ENCODE measurements around the gene LIPG. TPM values are rescaled to one million over a fixed set of nuclear protein-coding genes. Genes with fewer than 3 reads are reported as not detected.
A peak's percentile ranks its signal among the peaks of the same experiment; 100 is the strongest.
"Not testable (repeated sequence)": the region's sequence is repeated elsewhere in the genome, so short reads cannot be mapped to it uniquely, and the experiment has no call there.

Gene LIPG
- total RNA-seq, 1 donor from 2014 or later: 5.8 TPM

DNA sequence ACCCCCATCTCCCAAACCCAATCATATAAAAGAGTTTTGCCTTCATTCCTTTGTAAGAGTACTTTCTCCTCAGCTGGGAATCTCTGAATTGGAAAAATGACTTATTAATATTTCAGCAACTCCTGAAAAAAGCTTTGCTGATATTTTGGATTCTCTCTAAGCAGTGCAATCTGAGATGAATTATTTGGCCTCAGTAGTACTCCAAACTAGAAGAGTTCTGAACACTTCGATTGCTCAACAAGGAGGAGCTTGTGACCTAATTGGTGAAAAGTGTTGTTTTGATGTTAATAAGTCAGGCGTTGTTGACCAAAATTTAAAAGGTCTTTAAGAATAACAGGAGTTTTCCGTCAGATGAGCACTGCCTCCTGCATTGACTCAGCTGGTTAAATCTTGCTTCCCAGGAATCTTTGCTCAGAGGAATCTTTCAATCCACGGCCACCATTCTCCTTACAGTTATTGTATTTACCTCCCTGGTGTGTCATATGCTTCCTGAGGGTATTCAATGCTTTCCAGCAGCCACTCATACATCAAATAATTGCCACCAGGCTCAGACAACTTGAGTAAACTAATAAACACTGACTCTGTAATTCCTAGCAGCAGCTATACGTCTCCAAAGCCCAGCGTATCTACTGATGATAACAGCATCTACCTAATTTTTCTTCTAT lies 24.5 kb upstream of the LIPG start:
- intact Hi-C loops (cut with DNase I): no loop called here
- DNase-seq (ENCODE audit: low spot score) (no peak), ATAC-seq (no peak)

DNA sequence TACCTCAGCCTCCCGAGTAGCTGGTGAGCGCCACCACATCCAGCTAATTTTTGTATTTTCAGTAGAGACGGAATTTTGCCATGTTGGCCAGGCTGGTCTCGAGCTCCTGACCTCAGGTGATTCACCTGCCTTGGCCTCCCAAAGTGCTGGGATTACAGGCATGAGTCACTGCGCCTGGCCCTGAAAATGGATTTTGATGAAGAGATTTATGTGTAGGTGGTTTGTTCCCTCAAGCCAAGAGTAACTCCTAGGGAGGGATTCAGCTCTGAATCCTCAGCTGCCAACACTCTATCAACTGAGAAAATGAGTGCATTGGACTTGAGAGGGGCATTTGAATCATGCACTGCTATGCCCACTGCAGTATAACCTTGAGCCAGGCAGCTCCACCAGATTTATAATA lies 17.5 kb upstream of the LIPG start:
- intact Hi-C loops (cut with DNase I): no loop called here
- DNase-seq (ENCODE audit: low spot score): no peak
- ATAC-seq: no peak

DNA sequence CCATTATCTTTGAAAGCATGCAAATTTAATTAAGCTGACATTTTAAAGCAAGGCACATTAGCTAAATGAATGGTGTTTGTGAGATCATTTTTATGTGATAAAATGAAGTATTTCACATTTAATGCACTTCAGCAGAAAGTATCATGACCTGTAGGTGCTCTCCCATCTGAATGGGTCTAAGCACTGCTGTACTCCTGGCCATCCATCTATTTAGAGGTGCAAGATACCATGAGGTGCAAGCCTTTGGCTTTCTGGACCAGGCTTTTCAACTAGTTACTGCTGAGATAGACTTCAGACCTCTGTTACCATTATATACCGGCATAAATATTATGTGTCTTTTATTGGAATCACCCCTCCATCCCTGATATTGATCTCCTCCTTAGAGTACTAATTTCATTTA lies 15.6 kb upstream of the LIPG start:
- DNase-seq (ENCODE audit: low spot score): no peak
- ATAC-seq: no peak
- intact Hi-C loops (cut with DNase I): no loop called here

DNA sequence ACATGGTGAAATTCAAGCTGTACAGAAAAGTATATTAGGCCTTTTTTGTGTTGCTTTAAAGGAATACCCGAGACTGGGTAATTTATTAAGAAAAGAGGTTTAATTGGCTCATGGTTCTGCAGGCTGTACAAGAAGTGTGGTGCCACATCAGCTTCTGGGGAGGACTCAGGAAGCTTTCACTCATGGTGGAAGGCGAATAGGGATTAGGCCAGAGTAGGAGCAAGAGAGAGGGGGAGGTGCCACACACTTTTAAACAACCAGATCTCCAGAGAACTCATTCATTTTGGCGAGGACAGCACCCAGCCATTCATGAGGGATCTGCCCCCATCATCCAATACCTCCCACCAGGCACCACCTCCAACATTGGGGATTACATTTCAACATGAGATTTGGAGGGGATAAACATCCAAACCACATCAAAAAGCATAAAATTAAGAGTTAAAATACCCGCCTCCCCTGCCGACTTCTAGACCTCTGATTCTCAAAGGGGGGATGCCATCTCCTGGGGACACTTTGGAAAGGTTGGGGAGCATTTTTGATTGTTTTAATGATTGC lies 15.1 kb upstream of the LIPG start:
- DNase-seq (ENCODE audit: low spot score) (no peak), ATAC-seq (no peak)
- intact Hi-C loops (cut with DNase I): no loop called here

DNA sequence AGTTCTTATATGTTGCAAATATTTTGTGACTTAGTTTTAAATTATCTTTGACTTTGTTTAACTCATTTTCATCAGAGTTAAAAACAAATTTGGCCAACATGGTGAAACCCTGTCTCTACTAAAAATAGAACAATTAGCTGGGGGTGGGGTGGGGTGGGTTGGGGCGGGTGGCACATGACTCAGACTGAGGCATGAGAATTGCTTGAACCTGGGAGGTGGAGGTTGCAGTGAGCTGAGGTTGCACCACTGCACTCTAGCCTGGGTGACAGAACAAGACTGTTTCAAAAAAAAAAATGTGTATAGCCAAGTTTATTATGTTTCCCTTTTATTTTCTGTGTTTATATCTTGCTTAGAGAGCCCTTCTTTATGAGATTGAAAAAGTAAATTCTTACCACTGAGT lies 14.2 kb upstream of the LIPG start:
- DNase-seq (ENCODE audit: low spot score): no peak
- intact Hi-C loops (cut with DNase I): no loop called here
- ATAC-seq: no peak

GRCh38 chr18:49548229-49548636 lies 13.6 kb upstream of the LIPG start:
- ATAC-seq (no peak), DNase-seq (ENCODE audit: low spot score) (no peak)
- intact Hi-C loops (cut with DNase I): no loop called here

DNA sequence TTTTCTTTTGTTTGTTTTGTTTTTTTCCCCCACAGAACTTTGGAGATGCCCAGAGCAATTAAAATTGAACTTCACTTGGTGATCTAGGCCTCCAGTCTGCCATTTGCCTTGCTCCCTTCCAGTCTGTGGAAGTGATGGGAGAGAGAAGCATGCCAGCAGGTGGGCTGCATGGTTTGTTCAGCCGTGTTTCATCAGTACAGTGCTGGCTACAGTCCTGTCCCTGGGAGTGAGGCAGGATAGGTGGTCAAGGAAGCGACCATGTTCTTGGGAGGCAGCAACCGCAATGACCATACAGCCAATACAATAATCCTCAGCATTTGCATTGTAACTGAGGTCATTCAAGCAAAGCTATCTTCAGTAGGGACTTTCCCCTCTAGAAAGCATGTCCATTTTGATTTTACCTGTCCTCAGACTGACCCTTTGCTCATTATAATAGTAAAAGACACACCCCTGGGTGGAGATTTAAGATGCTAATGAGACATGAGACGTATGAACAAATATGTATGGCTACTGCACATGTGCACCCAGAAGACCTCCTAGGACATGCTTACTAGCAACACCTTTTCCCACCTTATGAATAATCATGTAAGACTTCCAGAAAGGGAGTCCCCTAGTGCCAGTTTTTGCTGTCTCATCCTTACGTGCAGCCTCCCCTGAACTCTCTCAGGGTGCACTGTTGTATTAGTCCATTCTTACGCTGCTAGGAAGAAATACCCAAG lies 11.1 kb upstream of the LIPG start:
- no peak for DNase-seq (ENCODE audit: low spot score)
- intact Hi-C loops (cut with DNase I): no loop called here
- ATAC-seq: no peak

- DNase-seq (ENCODE audit: low spot score): no peak
- ATAC-seq: no peak
- intact Hi-C loops (cut with DNase I): no loop called here
Measured at GRCh38 chr18:49553003-49553402, 8.9 kb upstream of the LIPG start.

- intact Hi-C loops (cut with DNase I): no loop called here
- DNase-seq (ENCODE audit: low spot score) (no peak), ATAC-seq (no peak)
Measured at GRCh38 chr18:49555641-49556040, 6.2 kb upstream of the LIPG start.

GRCh38 chr18:49558356-49558755 lies 3.5 kb upstream of the LIPG start:
- DNase-seq (ENCODE audit: low spot score): no peak

GRCh38 chr18:49559326-49559931 lies 2.4 kb upstream of the LIPG start:
- ATAC-seq; intact Hi-C loops (cut with DNase I); DNase-seq (ENCODE audit: low spot score): not testable (repeated sequence)

More at GRCh38 chr18:49558356-49558755, 3.5 kb upstream of the LIPG start:
- intact Hi-C loops (cut with DNase I): no loop called here
- ATAC-seq: no peak

- intact Hi-C loops (cut with DNase I): loop anchor here (10.0 kb wide), 1 partner anchor 295 kb away; no protein-coding TSS in a partner anchor
- ATAC-seq: no peak
- no peak for DNase-seq (ENCODE audit: low spot score)
Measured at GRCh38 chr18:49560277-49560623, 1.6 kb upstream of the LIPG start.

GRCh38 chr18:49560624-49561288 lies 1.1 kb upstream of the LIPG start:
- intact Hi-C loops (cut with DNase I): loop anchor here (10.0 kb wide), 1 partner anchor 294 kb away; no protein-coding TSS in a partner anchor
- ATAC-seq (peak; percentile 55), DNase-seq (ENCODE audit: low spot score) (no peak)

- ATAC-seq (no peak), DNase-seq (ENCODE audit: low spot score) (no peak)
- intact Hi-C loops (cut with DNase I): loop anchor here (10.0 kb wide), 1 partner anchor 292 kb away; no protein-coding TSS in a partner anchor
Measured at GRCh38 chr18:49562481-49563129, 748 bp downstream of the LIPG start.

- intact Hi-C loops (cut with DNase I): loop anchor here (10.0 kb wide), 1 partner anchor 292 kb away; no protein-coding TSS in a partner anchor
- ATAC-seq: no peak
- no peak for DNase-seq (ENCODE audit: low spot score)
Measured at GRCh38 chr18:49563130-49563540, 1.3 kb downstream of the LIPG start.

- ATAC-seq (no peak), DNase-seq (ENCODE audit: low spot score) (no peak)
- intact Hi-C loops (cut with DNase I): loop anchor here (10.0 kb wide), 1 partner anchor 291 kb away; no protein-coding TSS in a partner anchor
Measured at GRCh38 chr18:49563701-49564517, 2.1 kb downstream of the LIPG start.

DNA sequence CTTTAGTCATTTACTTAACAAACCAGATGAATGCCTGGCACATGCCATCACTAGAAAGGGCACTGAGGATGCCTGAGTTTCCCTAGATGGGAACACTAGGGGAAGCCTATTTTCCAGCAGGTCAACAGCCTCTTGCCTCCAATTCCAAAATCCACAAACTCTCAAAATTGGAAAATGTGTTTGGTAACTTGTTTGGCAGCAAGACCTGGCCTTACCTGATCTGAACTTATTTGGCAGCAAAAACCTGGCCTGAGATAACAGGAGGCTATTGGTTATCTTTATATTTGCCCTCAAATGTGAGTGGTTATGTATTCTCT lies 2.6 kb downstream of the LIPG start:
- intact Hi-C loops (cut with DNase I): loop anchor here (10.0 kb wide), 1 partner anchor 290 kb away; no protein-coding TSS in a partner anchor
- DNase-seq (ENCODE audit: low spot score) (no peak), ATAC-seq (no peak)

GRCh38 chr18:49565101-49565500 lies 3.2 kb downstream of the LIPG start:
- intact Hi-C loops (cut with DNase I): loop anchor here (10.0 kb wide), 1 partner anchor 290 kb away; no protein-coding TSS in a partner anchor
- ATAC-seq (no peak), DNase-seq (ENCODE audit: low spot score) (no peak)
